ENCODE measurements around the gene SLC13A4.

- TF ChIP-seq EZH2 (IDR thresholded peaks at IDR 0.05; ENCODE audit: borderline replicate concordance, low read depth, low read length, poor library complexity, severe bottlenecking) = no peak
- TF ChIP-seq, protein P1, sequence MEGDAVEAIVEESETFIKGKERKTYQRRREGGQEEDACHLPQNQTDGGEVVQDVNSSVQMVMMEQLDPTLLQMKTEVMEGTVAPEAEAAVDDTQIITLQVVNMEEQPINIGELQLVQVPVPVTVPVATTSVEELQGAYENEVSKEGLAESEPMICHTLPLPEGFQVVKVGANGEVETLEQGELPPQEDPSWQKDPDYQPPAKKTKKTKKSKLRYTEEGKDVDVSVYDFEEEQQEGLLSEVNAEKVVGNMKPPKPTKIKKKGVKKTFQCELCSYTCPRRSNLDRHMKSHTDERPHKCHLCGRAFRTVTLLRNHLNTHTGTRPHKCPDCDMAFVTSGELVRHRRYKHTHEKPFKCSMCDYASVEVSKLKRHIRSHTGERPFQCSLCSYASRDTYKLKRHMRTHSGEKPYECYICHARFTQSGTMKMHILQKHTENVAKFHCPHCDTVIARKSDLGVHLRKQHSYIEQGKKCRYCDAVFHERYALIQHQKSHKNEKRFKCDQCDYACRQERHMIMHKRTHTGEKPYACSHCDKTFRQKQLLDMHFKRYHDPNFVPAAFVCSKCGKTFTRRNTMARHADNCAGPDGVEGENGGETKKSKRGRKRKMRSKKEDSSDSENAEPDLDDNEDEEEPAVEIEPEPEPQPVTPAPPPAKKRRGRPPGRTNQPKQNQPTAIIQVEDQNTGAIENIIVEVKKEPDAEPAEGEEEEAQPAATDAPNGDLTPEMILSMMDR (conservative IDR thresholded peaks at IDR 0.05; ENCODE audit: low read depth, low read length) = no peak
Measured at GRCh38 chr7:135755351-135755753, 27.4 kb upstream of the SLC13A4 start.
